ENCODE results near the gene CIDEC.
"Not testable (repeated sequence)": the region's sequence is repeated elsewhere in the genome, so short reads cannot be mapped to it uniquely, and the experiment has no call there.

CIDEC gene

DNA sequence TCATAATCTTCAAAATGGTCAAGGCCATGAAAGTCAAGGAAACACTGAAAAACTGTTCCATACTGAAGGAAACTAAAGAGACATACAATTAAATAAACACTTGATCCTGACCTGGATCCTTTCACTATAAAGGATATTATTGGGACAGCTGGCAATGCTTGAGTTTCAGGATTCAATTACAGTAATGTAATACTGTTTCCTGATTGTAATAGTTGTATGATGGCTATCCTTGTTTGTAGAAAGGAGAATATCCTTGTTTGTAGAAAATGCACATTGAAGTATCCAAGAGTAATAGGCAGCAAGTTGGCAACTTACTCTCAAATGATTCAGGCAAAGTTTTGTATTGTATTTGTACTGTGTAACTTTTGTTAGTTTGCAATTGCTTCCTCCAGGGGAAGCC is 4.6 kb downstream of the CIDEC start:
- DNase-seq (ENCODE audit: low spot score) = no peak

DNA sequence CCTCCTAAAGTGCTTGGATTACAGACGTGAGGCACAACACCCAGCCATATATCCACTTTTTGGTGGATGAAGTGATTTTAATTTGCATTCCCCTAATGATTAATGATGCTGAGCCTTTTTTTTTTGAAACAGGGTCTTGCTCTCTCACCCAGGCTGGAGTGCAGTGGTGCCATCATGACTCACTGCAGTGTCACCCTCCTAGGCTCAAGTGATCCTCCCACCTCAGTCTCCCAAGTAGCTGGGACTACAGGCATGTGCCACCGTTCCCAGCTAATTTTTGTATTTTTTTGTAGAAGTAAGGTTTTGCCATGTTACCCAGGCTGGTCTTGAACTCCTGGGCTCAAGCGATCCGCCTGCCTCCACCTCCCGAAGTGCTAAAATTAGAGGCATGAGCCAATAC is 8.0 kb downstream of the CIDEC start:
- not testable (repeated sequence) for DNase-seq (ENCODE audit: low spot score)

DNA sequence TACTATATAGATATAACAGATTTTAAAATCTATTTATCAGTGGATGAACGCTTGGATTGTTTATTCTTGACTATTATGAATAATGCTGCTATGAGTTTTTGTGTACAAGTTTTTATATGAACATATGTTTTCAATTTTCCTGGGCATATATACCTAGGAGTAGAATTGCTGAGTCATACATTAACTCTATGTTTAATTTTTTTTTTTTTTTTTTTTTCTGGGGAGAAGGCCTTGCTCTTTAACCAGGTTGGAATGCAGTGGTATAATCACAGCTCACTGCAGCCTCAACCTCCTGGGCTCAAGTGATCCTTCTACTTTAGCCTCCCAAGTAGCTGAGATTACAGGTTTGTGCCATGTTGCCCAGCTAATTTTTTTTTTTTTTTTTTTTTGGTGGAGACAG is 9.1 kb downstream of the CIDEC start:
- DNase-seq (ENCODE audit: low spot score) = no peak

DNA sequence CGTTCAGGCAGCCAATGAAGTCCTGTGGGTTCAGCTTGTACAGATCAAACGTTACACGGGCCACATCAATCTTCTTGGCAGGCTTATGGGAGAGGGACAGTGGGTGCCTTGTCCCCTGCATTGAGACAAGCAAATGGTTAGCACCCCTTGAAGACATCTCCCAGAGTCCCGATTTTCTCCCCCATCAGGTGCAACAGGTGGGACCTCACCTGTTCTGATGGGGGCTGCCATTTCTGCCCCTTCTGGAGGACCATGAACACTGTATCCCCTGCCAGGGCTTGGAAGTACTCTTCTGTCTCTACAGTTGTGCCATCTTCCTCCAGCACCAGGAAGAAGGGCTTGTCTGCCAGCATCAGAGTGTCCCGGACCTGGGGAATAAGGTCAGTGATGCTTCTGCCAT is 10.1 kb downstream of the CIDEC start:
- no peak for DNase-seq (ENCODE audit: low spot score)

- no peak for DNase-seq (ENCODE audit: low spot score)
These were observed 12.9 kb downstream of the CIDEC start for GRCh38 chr3:9867106-9867505.

DNA sequence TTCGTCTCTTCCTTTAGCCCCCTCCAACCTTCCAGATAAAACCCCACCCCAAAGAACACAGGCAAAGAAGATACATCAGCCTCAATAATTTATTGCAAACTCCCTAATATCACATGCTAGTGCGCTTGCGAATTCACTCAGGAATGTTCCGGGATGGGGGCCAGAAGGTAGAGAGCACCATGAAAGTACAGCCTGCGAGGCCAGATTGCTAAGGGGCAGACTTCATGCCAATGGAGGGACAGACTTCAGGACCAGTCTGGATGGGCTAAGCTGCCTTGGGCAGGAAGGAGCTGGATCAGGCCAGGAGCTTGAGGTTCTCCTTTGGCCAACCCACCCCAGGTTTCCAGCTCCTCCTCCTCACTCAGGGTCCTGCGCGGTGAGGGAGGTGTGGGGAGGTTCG is 13.4 kb downstream of the CIDEC start:
- no peak for DNase-seq (ENCODE audit: low spot score)

DNA sequence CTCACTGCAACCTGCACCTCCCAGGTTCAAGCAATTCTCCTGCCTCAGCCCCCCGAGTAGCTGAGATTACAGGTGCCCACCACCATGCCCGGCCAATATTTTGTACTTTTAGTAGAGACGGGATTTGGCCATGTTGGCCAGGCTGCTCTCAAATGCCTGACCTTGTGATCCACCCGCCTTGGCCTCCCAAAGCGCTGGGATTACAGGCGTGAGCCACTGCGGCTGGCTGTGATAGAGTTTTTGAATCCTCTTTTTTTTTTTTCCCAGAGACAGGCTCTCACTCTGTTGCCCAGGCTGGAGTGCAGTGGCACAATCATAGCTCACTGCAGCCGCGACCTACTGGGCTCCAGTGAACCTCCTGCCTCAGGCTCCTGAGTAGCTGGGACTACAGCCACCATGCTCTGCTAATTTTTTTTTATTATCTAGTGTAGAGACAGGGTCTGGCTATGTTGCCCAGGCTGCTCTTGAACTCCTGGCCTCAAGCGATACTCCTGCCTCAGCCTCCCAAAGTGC is 14.9 kb downstream of the CIDEC start:
- DNase-seq (ENCODE audit: low spot score) = not testable (repeated sequence)

DNA sequence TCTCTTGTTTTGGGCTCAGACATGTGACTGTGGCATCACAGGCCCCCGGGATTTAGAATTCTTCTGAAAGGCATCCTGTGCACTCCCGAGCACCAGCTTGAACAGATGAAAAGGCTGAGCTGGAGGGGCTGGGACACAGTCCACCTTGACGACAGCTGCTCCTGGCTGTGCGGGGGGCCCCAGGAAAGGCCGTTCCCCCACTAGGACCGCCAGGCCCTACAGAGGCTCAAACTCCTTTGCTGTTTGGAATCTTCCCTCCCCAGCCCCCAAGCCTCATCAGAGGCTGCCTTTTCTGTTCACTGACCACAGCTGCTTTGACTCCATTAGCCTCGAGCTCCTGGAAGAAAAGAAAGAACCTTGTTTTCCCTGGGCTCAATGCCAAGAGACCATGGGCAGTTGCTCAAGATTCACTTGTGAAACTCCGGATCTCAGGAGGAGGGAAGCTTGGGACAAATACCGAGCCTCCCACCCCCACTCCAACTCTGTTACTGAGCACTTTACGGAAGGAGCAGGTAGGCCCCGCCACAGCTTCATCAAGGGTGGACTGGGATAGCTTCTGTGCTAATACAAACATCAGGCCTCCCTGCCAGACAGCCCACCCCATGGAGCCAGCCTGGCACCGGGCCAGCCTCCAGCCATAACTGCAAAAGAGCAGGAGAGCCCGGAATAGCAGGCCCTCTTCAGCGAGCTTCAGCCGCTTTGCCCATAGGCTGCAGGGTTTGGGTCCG is 15.7 kb downstream of the CIDEC start:
- peak; percentile 80 for DNase-seq (ENCODE audit: low spot score)

- DNase-seq (ENCODE audit: low spot score) = no peak
These were observed 16.8 kb downstream of the CIDEC start for GRCh38 chr3:9863058-9863772.

- no peak for DNase-seq (ENCODE audit: low spot score)
These were observed 17.5 kb downstream of the CIDEC start for GRCh38 chr3:9862391-9863057.

GRCh38 chr3:9861626-9862130 is 18.4 kb downstream of the CIDEC start:
- no peak for DNase-seq (ENCODE audit: low spot score)

DNA sequence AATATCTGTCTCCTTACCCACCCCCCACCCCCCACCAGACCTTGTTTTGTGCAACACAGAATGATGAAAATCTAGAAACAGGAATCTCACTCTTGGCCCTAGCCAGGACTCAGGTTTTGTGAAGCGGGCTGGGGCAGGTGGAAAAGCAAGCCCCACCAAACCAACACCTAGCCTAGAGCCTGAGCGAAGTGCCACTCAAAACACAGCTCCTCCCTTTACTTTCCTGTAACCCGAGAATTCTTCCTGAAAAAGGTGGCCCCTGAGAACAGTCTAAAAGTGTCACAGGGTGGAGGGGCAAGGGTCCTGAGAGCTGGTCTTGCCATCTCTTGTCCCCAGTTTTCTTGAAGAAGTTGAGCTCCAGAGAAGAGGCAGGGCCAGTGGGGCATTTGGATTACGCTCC is 18.9 kb downstream of the CIDEC start:
- no peak for DNase-seq (ENCODE audit: low spot score)

DNA sequence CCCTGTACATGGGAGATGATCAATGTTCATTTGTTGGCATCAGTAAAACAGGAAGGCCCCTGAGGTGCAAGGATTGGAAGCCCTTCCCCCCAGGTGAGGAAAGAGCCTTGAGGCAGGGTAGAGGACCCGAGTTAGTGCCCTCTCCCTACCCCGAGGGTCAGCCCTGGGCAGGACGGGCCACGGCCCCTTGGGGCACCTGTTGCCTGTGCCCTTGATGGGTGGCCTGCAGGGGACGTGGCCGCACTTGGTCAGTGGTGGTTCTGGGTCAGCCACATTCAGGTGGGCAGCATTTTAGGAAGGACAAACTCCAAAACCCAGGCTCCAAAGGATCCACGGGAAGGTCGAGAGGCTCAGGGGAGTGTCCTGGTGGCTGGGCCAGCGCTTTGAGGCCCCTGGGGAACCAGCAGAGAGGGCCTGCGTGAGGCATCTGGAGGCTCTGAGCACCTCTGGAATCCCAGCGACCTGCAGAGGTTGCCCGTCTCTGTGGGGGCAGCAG is 20.5 kb downstream of the CIDEC start:
- DNase-seq (ENCODE audit: low spot score) = no peak

GRCh38 chr3:9855594-9855993 is 24.5 kb downstream of the CIDEC start:
- DNase-seq (ENCODE audit: low spot score) = no peak

GRCh38 chr3:9854291-9854940 is 25.6 kb downstream of the CIDEC start:
- DNase-seq (ENCODE audit: low spot score) = not testable (repeated sequence)

DNA sequence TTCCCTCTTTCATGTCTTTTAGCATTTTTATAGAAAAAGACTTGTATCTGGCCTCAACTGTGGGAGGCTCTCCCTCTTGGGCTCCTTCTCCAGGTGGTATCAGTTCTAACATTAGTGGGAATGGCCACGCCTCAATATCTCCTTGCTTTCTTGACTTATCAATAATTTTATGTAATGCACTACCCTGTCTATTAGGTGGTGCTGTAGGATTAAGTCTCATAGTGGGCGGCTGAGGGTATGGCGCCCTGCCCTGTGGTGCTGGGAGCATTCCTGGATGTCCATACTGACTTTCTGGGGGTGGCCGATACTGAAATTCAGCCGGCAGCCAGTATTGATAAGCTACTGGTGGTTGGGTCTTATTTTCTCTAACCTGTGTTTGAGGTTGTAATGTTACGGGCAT is 27.5 kb downstream of the CIDEC start:
- no peak for DNase-seq (ENCODE audit: low spot score)

- not testable (repeated sequence) for DNase-seq (ENCODE audit: low spot score)
These were observed 28.1 kb downstream of the CIDEC start for GRCh38 chr3:9851926-9852325.

- not testable (repeated sequence) for DNase-seq (ENCODE audit: low spot score)
These were observed 28.7 kb downstream of the CIDEC start for GRCh38 chr3:9851383-9851782.

GRCh38 chr3:9848860-9849259 is 31.2 kb downstream of the CIDEC start:
- peak; percentile 55 for DNase-seq (ENCODE audit: low spot score)

- not testable (repeated sequence) for DNase-seq (ENCODE audit: low spot score)
These were observed 32.2 kb downstream of the CIDEC start for GRCh38 chr3:9847870-9848269.

DNA sequence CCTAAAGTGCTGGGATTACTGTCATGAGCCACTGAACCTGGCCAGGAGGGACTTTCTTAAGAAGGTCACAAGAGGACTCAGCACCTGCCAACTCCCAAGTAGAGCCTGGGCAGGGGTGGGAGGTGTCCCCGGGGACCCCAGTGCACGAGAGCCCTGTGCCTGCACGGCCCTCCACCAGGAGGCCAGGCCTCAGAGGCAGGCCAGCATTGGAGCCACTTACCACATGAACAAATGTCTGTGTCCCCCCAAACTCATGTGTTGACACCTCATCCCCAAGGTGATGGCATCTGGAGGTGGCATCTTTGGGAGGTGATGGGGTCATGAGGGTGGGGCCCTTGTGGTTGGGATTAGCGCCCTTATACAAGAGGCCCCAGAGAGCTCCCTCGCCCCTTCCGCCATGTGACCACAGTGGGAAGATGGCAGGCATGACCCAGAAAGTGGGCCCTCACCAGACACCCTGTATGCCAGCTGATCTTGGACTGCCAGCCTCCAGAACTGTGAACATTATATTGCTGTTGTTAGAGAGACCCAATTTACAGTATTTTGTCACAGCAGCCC is 33.0 kb downstream of the CIDEC start:
- DNase-seq (ENCODE audit: low spot score) = no peak

GRCh38 chr3:9846231-9846630 is 33.8 kb downstream of the CIDEC start:
- no peak for DNase-seq (ENCODE audit: low spot score)
